ENCODE measurements around the gene ODF4. TPM values are rescaled to one million over a fixed set of nuclear protein-coding genes. Genes with fewer than 3 reads are reported as not detected.
"Not testable (repeated sequence)": the region's sequence is repeated elsewhere in the genome, so short reads cannot be mapped to it uniquely, and the experiment has no call there.

The ODF4 gene
- total and polyA plus RNA-seq, 2 of the 13 experiments (the other 11 are each of a cell fraction or from before 2014, with no cell fraction given) = not detected

DNA sequence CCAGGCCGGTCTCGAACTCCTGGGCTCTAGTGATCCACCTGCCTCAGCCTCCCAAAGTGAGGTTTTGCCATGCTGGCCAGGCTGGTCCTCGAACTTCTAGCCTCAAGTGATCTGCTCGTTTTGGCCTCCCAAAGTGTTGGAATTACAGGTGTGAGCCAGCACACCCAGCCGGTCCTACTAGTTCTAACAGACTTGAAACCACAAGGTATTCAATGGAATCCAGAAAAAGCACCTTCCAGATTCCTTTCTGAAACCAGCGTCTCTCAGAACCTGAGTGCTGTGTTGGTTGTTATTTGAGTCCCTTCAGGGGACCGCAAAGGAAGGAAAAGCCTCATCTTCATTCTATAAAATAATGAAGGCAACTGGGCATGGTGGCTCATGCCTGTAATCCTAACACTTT lies 32.8 kb downstream of the ODF4 start:
- 93% methylated on average over 7 of the region's 7 CpGs for WGBS (ENCODE audit: low lambda C conversion rate)
- no peak overlapping the region for H3K4me2 ChIP-seq (ENCODE audit: low read depth, low read length)
- FAIRE-seq (no peak), ATAC-seq (no peak), DNase-seq (ENCODE audit: low spot score) (no peak)
- H3K4me1 ChIP-seq (ENCODE audit: insufficient read depth, low read length) = peaks cover 18% of the 10 kb centered on the region
- ChIA-PET CTCF (ENCODE audit: low intra/inter-chr PET ratio, low total read pairs) (no interaction called here), POLR2A (no interaction called here)
- H3K9ac ChIP-seq (ENCODE audit: insufficient read depth, low read depth, low read length) = no peak overlapping the region
- peaks cover 5% of the 10 kb centered on the region for H3K79me2 ChIP-seq (ENCODE audit: insufficient read depth, low read length)
- intact Hi-C loops (cut with micrococcal nuclease; ENCODE audit: unreplicated experiment) (no loop called here), in situ Hi-C loops (cut with HindIII; ENCODE audit: extremely low pct_ligation_motif_present, low pct_unique_long_range_greater_than_20kb) (no loop called here)
- no TSS peak for BruUV-seq (replicated peaks)
- H3K9me3 ChIP-seq (ENCODE audit: low read length) = no peaks in the 10 kb centered on the region
- no peak for TF ChIP-seq SMAD1 (CRISPR knock-in tag; IDR thresholded peaks at IDR 0.05; ENCODE audit: borderline replicate concordance, low read depth)
- TF ChIP-seq ZNF562 (CRISPR knock-in tag; IDR thresholded peaks at IDR 0.05; ENCODE audit: borderline replicate concordance) = no peak
- TF ChIP-seq FOSL2 (CRISPR knock-in tag; IDR thresholded peaks at IDR 0.05) = no peak
- no peak for TF ChIP-seq SATB2 (CRISPR knock-in tag; IDR thresholded peaks at IDR 0.05)
- TF ChIP-seq MTA1 (CRISPR knock-in tag; IDR thresholded peaks at IDR 0.05; ENCODE audit: borderline replicate concordance) = no peak
- TF ChIP-seq ZMYM2 (CRISPR knock-in tag; IDR thresholded peaks at IDR 0.05) = no peak
- no peak for TF ChIP-seq ZNF570 (CRISPR knock-in tag; IDR thresholded peaks at IDR 0.05; ENCODE audit: borderline replicate concordance)
- 0 out of 2 replicates have a peak, but pooled peaks cover 1% of the 10 kb centered on the region for H4K20me1 ChIP-seq (ENCODE audit: insufficient read depth, low read length)
- peaks cover 0 to 3% of the 10 kb centered on the region in 2 experiments; a peak in 1 of 5 replicates for H3K27me3 ChIP-seq (ENCODE audit: control insufficient read depth in 1 of 2, insufficient read depth in 2 of 2, low read length in 2 of 2)
- H2AFZ ChIP-seq (ENCODE audit: low read length) = no peak overlapping the region
- H3K36me3 ChIP-seq (replicated peaks in 1 of 2; ENCODE audit: control insufficient read depth in 1 of 2, insufficient read depth in 2 of 2, low read length in 2 of 2) = peaks cover 3 to 9% of the 10 kb centered on the region in 2 experiments; a peak in 3 of 5 replicates
- H3K27ac ChIP-seq (ENCODE audit: extremely low read length, insufficient read depth, low read length) = no peak overlapping the region
- no peak overlapping the region for H3K4me3 ChIP-seq (replicated peaks in 1 of 3; ENCODE audit: insufficient read depth in 1 of 3, low read depth in 2 of 3, low read length in 3 of 3)

DNA sequence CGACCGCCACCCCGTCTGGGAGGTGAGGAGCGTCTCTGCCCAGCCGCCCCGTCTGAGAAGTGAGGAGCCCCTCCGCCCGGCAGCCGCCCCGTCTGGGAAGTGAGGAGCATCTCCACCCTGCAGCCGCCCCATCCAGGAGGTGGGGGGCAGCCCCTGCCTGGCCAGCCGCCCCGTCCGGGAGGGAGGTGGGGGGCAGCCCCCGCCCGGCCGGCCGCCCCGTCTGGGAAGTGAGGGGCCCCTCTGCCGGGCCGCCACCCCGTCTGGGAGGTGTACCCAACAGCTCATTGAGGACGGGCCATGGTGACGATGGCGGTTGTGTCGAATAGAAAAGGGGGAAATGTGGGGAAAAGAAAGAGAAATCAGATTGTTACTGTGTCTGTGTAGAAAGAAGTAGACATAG lies 34.2 kb downstream of the ODF4 start:
- H3K4me2 ChIP-seq (ENCODE audit: low read depth, low read length); FAIRE-seq; in situ Hi-C loops (cut with HindIII; ENCODE audit: extremely low pct_ligation_motif_present, low pct_unique_long_range_greater_than_20kb); POLR2A ChIA-PET; H3K4me3 ChIP-seq (replicated peaks in 1 of 3; ENCODE audit: insufficient read depth in 1 of 3, low read depth in 2 of 3, low read length in 3 of 3); intact Hi-C loops (cut with micrococcal nuclease; ENCODE audit: unreplicated experiment); CTCF ChIA-PET (ENCODE audit: low intra/inter-chr PET ratio, low total read pairs); DNase-seq (ENCODE audit: low spot score); H3K9ac ChIP-seq (ENCODE audit: insufficient read depth, low read depth, low read length); H2AFZ ChIP-seq (ENCODE audit: low read length); H3K9me3 ChIP-seq (ENCODE audit: low read length); H3K79me2 ChIP-seq (ENCODE audit: insufficient read depth, low read length); ATAC-seq; H3K27me3 ChIP-seq (ENCODE audit: control insufficient read depth in 1 of 2, insufficient read depth in 2 of 2, low read length in 2 of 2); H3K27ac ChIP-seq (ENCODE audit: extremely low read length, insufficient read depth, low read length); BruUV-seq (replicated peaks): not testable (repeated sequence)
- peaks cover 30% of the 10 kb centered on the region for H3K4me1 ChIP-seq (ENCODE audit: insufficient read depth, low read length)
- WGBS (ENCODE audit: low lambda C conversion rate) = 94% methylated on average over 12 of the region's 26 CpGs
- H4K20me1 ChIP-seq (ENCODE audit: insufficient read depth, low read length) = peaks cover 12% of the 10 kb centered on the region
- H3K36me3 ChIP-seq (replicated peaks in 1 of 2; ENCODE audit: control insufficient read depth in 1 of 2, insufficient read depth in 2 of 2, low read length in 2 of 2) = peaks cover 3 to 21% of the 10 kb centered on the region in 2 experiments
